Choroid plexus epithelial cell (primary cell): Measurements from ENCODE around the gene ARSB.

ENCODE experiments used
- DNase-seq: peaks from one replicate; pipeline ENCODE4 v3.0.0-alpha.2; 2010; ENCODE audit warnings: low read depth
- H3K4me3 ChIP-seq: 2 replicates; pipeline ENCODE4 v1.5.1; 2011; ENCODE audit warnings: low read depth, mild to moderate bottlenecking, control low read depth, low read length, moderate library complexity
- CTCF ChIP-seq: conservative IDR thresholded peaks from 2 replicates; pipeline ENCODE4 v1.5.1; 2011; ENCODE audit warnings: low read depth, mild to moderate bottlenecking, control low read depth, inconsistent platforms, low read length, moderate library complexity

The ARSB gene

GRCh38 chr5:78829811-78830527 lies 155.1 kb downstream of the ARSB start:
- DNase-seq, result no peak
- no peak overlapping the region for H3K4me3 ChIP-seq
- TF ChIP-seq CTCF, result no peak

- TF ChIP-seq CTCF, result no peak
- H3K4me3 ChIP-seq, result no peak overlapping the region
- DNase-seq, result no peak
Observed at GRCh38 chr5:78827725-78828124, 157.4 kb downstream of the ARSB start.

- H3K4me3 ChIP-seq, result no peak overlapping the region
- TF ChIP-seq CTCF, result no peak
- no peak for DNase-seq
Observed at GRCh38 chr5:78824831-78825281, 160.3 kb downstream of the ARSB start.

- DNase-seq, result no peak
- TF ChIP-seq CTCF, result no peak
- no peak overlapping the region for H3K4me3 ChIP-seq
Observed at GRCh38 chr5:78823196-78823595, 161.9 kb downstream of the ARSB start.

GRCh38 chr5:78821536-78822021 lies 163.5 kb downstream of the ARSB start:
- no peak overlapping the region for H3K4me3 ChIP-seq
- no peak for DNase-seq
- no peak for TF ChIP-seq CTCF

- TF ChIP-seq CTCF, result no peak
- no peak for DNase-seq
- H3K4me3 ChIP-seq, result no peak overlapping the region
Observed at GRCh38 chr5:78819707-78820106, 165.4 kb downstream of the ARSB start.

GRCh38 chr5:78819166-78819565 lies 165.9 kb downstream of the ARSB start:
- H3K4me3 ChIP-seq, result no peak overlapping the region

More at GRCh38 chr5:78819166-78819565, 165.9 kb downstream of the ARSB start:
- no peak for TF ChIP-seq CTCF
- no peak for DNase-seq
